IPS-20b (cell line): Measurements from ENCODE around the gene PDZD2.

Source experiments
- H3K27ac ChIP-seq: one replicate; pipeline ENCODE4 v1.5.1; 2013; ENCODE audit warnings: low read length
- H3K27me3 ChIP-seq: 2 replicates; pipeline ENCODE4 v1.6.1; 2013; ENCODE audit warnings: mild to moderate bottlenecking, low read length, inconsistent platforms; ENCODE audit not compliant: insufficient read depth
- H3K36me3 ChIP-seq: 2 replicates; pipeline ENCODE4 v1.6.1; 2013; ENCODE audit warnings: low read depth, mild to moderate bottlenecking, inconsistent platforms, low read length, moderate library complexity; ENCODE audit not compliant: insufficient read depth
- H3K4me1 ChIP-seq: 2 replicates; pipeline ENCODE4 v1.6.1; 2013; ENCODE audit warnings: mild to moderate bottlenecking, control low read depth, inconsistent platforms, low read length, moderate library complexity; ENCODE audit not compliant: insufficient read depth
- H3K4me3 ChIP-seq: 2 replicates; pipeline ENCODE4 v1.5.1; 2013; ENCODE audit warnings: mild to moderate bottlenecking, low read length, inconsistent platforms
- H3K9ac ChIP-seq: 2 replicates; pipeline ENCODE4 v1.6.1; 2013; ENCODE audit warnings: low read depth, mild to moderate bottlenecking, inconsistent platforms, low read length, moderate library complexity
- H3K9me3 ChIP-seq: 2 replicates; pipeline ENCODE4 v1.6.1; 2013; ENCODE audit warnings: mild to moderate bottlenecking, low read depth, low read length, inconsistent platforms; ENCODE audit not compliant: insufficient read depth

Gene PDZD2

DNA sequence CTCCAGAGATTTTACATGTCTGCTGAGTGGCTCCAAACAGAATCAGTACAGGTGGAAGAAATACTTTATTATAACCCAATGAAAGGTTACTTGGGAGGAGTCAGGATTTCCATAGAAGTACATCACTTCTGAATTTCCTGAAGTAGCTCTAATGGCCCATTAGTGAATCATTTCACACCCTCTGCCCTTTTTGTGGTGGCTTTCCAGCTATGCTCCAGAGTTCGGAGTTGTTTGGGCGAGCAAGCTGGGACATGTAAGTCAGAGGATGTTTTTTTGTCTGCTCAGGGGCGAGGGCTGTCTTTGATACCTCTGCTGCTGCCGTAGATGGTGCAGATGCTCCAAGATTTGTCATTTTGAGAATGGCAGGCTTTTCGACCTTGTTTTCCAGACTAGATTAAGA, 309.1 kb downstream of the PDZD2 start:
- H3K4me1 ChIP-seq: no peaks in the 10 kb centered on the region
- H3K36me3 ChIP-seq: no peaks in the 10 kb centered on the region
- H3K27ac ChIP-seq: no peak overlapping the region
- no peak overlapping the region for H3K4me3 ChIP-seq
- H3K27me3 ChIP-seq: no peaks in the 10 kb centered on the region
- H3K9ac ChIP-seq: no peak overlapping the region
- no peaks in the 10 kb centered on the region for H3K9me3 ChIP-seq

- H3K27me3 ChIP-seq: no peaks in the 10 kb centered on the region
- H3K27ac ChIP-seq: no peak overlapping the region
- no peaks in the 10 kb centered on the region for H3K36me3 ChIP-seq
- H3K9ac ChIP-seq: no peak overlapping the region
- no peaks in the 10 kb centered on the region for H3K4me1 ChIP-seq
- H3K9me3 ChIP-seq: no peaks in the 10 kb centered on the region
- H3K4me3 ChIP-seq: no peak overlapping the region
These were observed 313.1 kb downstream of the PDZD2 start for GRCh38 chr5:31952067-31952466.

- no peaks in the 10 kb centered on the region for H3K36me3 ChIP-seq
These were observed 315.2 kb downstream of the PDZD2 start for GRCh38 chr5:31954091-31954490.

DNA sequence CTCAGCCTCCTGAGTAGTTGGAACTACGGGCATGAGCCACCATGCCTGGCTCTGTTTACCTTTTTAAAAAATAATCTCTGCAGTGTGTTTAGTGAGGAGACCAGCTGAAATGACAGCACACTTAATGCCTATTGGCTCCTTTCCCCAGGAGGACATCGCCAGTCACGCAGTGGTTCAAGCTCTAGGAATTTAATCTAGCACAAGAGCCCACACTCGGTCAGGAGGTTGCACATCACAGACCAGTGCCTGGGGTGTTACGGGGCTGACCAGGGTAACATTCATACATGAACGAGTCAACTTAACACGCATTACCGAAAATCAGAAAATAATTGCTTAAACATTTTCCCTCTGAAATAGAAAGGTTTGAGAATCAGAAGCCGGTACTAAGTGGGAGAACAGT, 318.2 kb downstream of the PDZD2 start:
- Histone ChIP-seq H3K9me3 (no peaks in the 10 kb centered on the region), H3K4me1 (peaks cover under 1% of the 10 kb centered on the region; the same call in 1 of the 2 replicates), H3K4me3 (no peak overlapping the region), H3K27me3 (no peaks in the 10 kb centered on the region), H3K9ac (no peak overlapping the region), H3K27ac (no peak overlapping the region), H3K36me3 (no peaks in the 10 kb centered on the region)

More at GRCh38 chr5:31954091-31954490, 315.2 kb downstream of the PDZD2 start:
- no peak overlapping the region for H3K9ac ChIP-seq
- H3K27ac ChIP-seq: no peak overlapping the region
- H3K4me1 ChIP-seq: no peaks in the 10 kb centered on the region
- H3K27me3 ChIP-seq: no peaks in the 10 kb centered on the region
- H3K4me3 ChIP-seq: no peak overlapping the region
- no peaks in the 10 kb centered on the region for H3K9me3 ChIP-seq

- Histone ChIP-seq H3K27ac (no peak overlapping the region), H3K9me3 (no peaks in the 10 kb centered on the region)
These were observed 323.4 kb downstream of the PDZD2 start for GRCh38 chr5:31962351-31962751.

GRCh38 chr5:31962871-31963307, 324.0 kb downstream of the PDZD2 start:
- H3K27ac ChIP-seq: no peak overlapping the region

More at GRCh38 chr5:31962351-31962751, 323.4 kb downstream of the PDZD2 start:
- H3K27me3 ChIP-seq: no peaks in the 10 kb centered on the region
- H3K4me3 ChIP-seq: no peak overlapping the region
- H3K36me3 ChIP-seq: no peaks in the 10 kb centered on the region
- H3K4me1 ChIP-seq: peaks cover 10% of the 10 kb centered on the region
- no peak overlapping the region for H3K9ac ChIP-seq

GRCh38 chr5:31963358-31964006, 324.6 kb downstream of the PDZD2 start:
- H3K4me1 ChIP-seq: peaks cover 10% of the 10 kb centered on the region
- H3K27ac ChIP-seq: no peak overlapping the region
- H3K4me3 ChIP-seq: no peak overlapping the region
- H3K36me3 ChIP-seq: no peaks in the 10 kb centered on the region
- no peak overlapping the region for H3K9ac ChIP-seq
- H3K27me3 ChIP-seq: no peaks in the 10 kb centered on the region
- no peaks in the 10 kb centered on the region for H3K9me3 ChIP-seq

More at GRCh38 chr5:31962871-31963307, 324.0 kb downstream of the PDZD2 start:
- no peaks in the 10 kb centered on the region for H3K9me3 ChIP-seq
- no peaks in the 10 kb centered on the region for H3K36me3 ChIP-seq
- no peaks in the 10 kb centered on the region for H3K27me3 ChIP-seq
- H3K4me1 ChIP-seq: peaks cover 10% of the 10 kb centered on the region
- no peak overlapping the region for H3K9ac ChIP-seq
- H3K4me3 ChIP-seq: no peak overlapping the region

- Histone ChIP-seq H3K4me1 (peaks cover 10% of the 10 kb centered on the region), H3K9me3 (no peaks in the 10 kb centered on the region), H3K9ac (no peak overlapping the region), H3K4me3 (no peak overlapping the region), H3K36me3 (no peaks in the 10 kb centered on the region), H3K27me3 (no peaks in the 10 kb centered on the region), H3K27ac (no peak overlapping the region)
These were observed 325.1 kb downstream of the PDZD2 start for GRCh38 chr5:31964007-31964360.

- Histone ChIP-seq H3K27ac (no peak overlapping the region), H3K9ac (no peak overlapping the region), H3K9me3 (no peaks in the 10 kb centered on the region), H3K4me1 (peaks cover 10% of the 10 kb centered on the region), H3K27me3 (no peaks in the 10 kb centered on the region), H3K4me3 (no peak overlapping the region), H3K36me3 (no peaks in the 10 kb centered on the region)
These were observed 326.3 kb downstream of the PDZD2 start for GRCh38 chr5:31965227-31965626.

DNA sequence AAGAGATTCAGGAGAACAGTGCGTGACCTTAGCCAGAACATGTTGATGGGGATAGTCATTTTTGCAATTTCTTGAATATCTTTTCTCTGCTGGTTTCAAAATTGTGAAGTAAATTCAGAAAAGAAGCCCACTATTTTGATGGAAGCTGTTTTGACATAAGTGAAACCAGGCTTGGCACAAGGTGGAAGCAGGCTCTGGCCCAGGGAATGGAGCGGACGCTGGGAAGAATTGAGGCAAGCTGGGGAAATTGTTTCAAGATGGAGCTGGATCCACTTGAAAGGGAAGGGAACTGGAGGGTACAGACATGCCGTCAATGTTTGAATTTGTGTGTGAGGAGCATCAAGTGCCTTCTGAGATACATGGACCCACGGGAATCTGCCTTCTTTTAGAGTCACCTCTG, 328.0 kb downstream of the PDZD2 start:
- Histone ChIP-seq H3K9me3 (no peaks in the 10 kb centered on the region), H3K9ac (no peak overlapping the region), H3K27me3 (no peaks in the 10 kb centered on the region), H3K4me3 (no peak overlapping the region), H3K36me3 (no peaks in the 10 kb centered on the region), H3K4me1 (peaks cover 10% of the 10 kb centered on the region), H3K27ac (no peak overlapping the region)

DNA sequence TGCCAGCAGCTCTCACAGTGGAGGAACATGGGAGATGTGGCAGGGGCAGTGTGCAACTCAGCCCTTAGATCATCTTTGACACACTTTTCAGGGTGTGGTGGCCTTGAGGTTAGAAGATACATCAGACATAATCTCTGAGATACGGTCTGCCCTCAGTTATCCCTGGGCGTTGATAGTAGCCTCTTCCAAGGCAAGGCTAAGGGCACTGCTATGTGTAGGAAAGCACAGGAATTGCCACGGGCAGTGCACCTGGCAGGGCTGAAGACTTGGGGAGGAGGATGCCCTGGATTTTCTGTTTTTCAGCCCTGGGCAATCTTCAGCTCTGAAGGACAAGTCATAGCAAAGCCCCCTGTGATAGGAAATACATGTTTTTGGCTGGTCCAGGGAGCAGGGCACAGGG, 328.5 kb downstream of the PDZD2 start:
- no peaks in the 10 kb centered on the region for H3K27me3 ChIP-seq

DNA sequence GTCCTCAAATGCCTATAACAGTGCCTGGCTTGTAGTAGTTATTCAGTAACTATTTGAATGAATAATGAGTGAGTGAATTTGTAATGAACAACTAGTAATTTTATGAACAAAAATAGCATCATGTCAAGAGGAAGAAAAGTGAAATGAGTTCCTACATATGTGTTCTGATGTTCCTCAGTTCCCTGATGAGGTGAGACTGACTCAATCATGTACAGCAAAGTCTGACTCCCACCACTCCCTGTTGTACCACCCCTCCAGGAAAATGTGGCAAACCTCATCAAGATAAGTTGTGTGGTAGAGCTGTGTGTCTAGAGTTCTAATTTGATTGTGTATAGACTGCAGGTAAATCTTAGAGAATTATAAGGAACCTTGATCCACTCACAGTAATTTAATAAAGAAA, 333.6 kb downstream of the PDZD2 start:
- no peak overlapping the region for H3K9ac ChIP-seq
- no peak overlapping the region for H3K4me3 ChIP-seq
- H3K4me1 ChIP-seq: no peaks in the 10 kb centered on the region
- H3K9me3 ChIP-seq: no peaks in the 10 kb centered on the region
- H3K27me3 ChIP-seq: no peaks in the 10 kb centered on the region
- no peaks in the 10 kb centered on the region for H3K36me3 ChIP-seq
- H3K27ac ChIP-seq: no peak overlapping the region

More for the DNA sequence above, 328.5 kb downstream of the PDZD2 start:
- Histone ChIP-seq H3K9ac (no peak overlapping the region), H3K27ac (no peak overlapping the region), H3K4me1 (peaks cover 6% of the 10 kb centered on the region), H3K36me3 (no peaks in the 10 kb centered on the region), H3K9me3 (no peaks in the 10 kb centered on the region), H3K4me3 (no peak overlapping the region)
